GM18517 (cell line): ENCODE measurements around the gene KIF26B.

Source experiments
- ATAC-seq: cut with Tn5 transposase; IDR thresholded peaks from one replicate; pipeline ENCODE4 v1.9.1; 2021; ENCODE audit warnings: mild to moderate bottlenecking, moderate library complexity; ENCODE audit not compliant: unreplicated experiment

Gene KIF26B

GRCh38 chr1:245234217-245235081 is 79.7 kb downstream of the KIF26B start:
- no peak for ATAC-seq

- ATAC-seq: no peak
These were observed 80.4 kb downstream of the KIF26B start for GRCh38 chr1:245235156-245235555.

GRCh38 chr1:245240648-245241165 is 85.9 kb downstream of the KIF26B start:
- ATAC-seq: no peak

- ATAC-seq: no peak
These were observed 86.8 kb downstream of the KIF26B start for GRCh38 chr1:245241526-245242130.

- no peak for ATAC-seq
These were observed 88.2 kb downstream of the KIF26B start for GRCh38 chr1:245242989-245243388.

- ATAC-seq: no peak
These were observed 90.4 kb downstream of the KIF26B start for GRCh38 chr1:245245021-245245667.

GRCh38 chr1:245246433-245246832 is 91.6 kb downstream of the KIF26B start:
- ATAC-seq: no peak

GRCh38 chr1:245247356-245247755 is 92.6 kb downstream of the KIF26B start:
- no peak for ATAC-seq

GRCh38 chr1:245247801-245248200 is 93.0 kb downstream of the KIF26B start:
- no peak for ATAC-seq

GRCh38 chr1:245248231-245248731 is 93.5 kb downstream of the KIF26B start:
- no peak for ATAC-seq

GRCh38 chr1:245255783-245256182 is 101.0 kb downstream of the KIF26B start:
- no peak for ATAC-seq

- ATAC-seq: no peak
These were observed 101.7 kb downstream of the KIF26B start for GRCh38 chr1:245256528-245256927.

GRCh38 chr1:245258271-245258920 is 103.6 kb downstream of the KIF26B start:
- ATAC-seq: no peak

- ATAC-seq: no peak
These were observed 105.5 kb downstream of the KIF26B start for GRCh38 chr1:245260110-245260882.

GRCh38 chr1:245260883-245261282 is 106.1 kb downstream of the KIF26B start:
- no peak for ATAC-seq

GRCh38 chr1:245261786-245262185 is 107.0 kb downstream of the KIF26B start:
- ATAC-seq: no peak

GRCh38 chr1:245263529-245264095 is 108.8 kb downstream of the KIF26B start:
- no peak for ATAC-seq

GRCh38 chr1:245264226-245264625 is 109.4 kb downstream of the KIF26B start:
- ATAC-seq: no peak

GRCh38 chr1:245266105-245266504 is 111.3 kb downstream of the KIF26B start:
- no peak for ATAC-seq

- no peak for ATAC-seq
These were observed 115.3 kb downstream of the KIF26B start for GRCh38 chr1:245270063-245270462.
